KMS-11 (cell line): ENCODE data around the gene WASF3.

ENCODE experiments used
- H2AFZ ChIP-seq: fragments of 200-600 bp; sonication (generic); 2 replicates; pipeline ENCODE4 v1.6.1; 2016; ENCODE audit warnings: antibody characterized with exemption, mixed run types, low read depth
- H3K27ac ChIP-seq: fragments of 200-600 bp; sonication (generic); 2 replicates; pipeline ENCODE4 v1.6.1; 2016; ENCODE audit warnings: mild to moderate bottlenecking, mixed run types
- H3K27me3 ChIP-seq: fragments of 200-600 bp; sonication (generic); 2 replicates; pipeline ENCODE4 v1.6.1; 2017; ENCODE audit warnings: mild to moderate bottlenecking, low read depth, mixed run types, moderate library complexity; ENCODE audit not compliant: insufficient read depth
- H3K36me3 ChIP-seq: fragments of 200-600 bp; sonication (generic); 2 replicates; pipeline ENCODE4 v1.6.1; 2017; ENCODE audit warnings: mild to moderate bottlenecking, mixed run types; ENCODE audit not compliant: insufficient read depth
- H3K4me1 ChIP-seq: fragments of 200-600 bp; sonication (generic); 2 replicates; pipeline ENCODE4 v1.6.1; 2016; ENCODE audit warnings: mild to moderate bottlenecking, low read depth, mixed run types; ENCODE audit not compliant: poor library complexity, severe bottlenecking
- H3K4me2 ChIP-seq: fragments of 200-600 bp; sonication (generic); 2 replicates; pipeline ENCODE4 v1.7.0; 2016; ENCODE audit warnings: mild to moderate bottlenecking, mixed run types
- H3K4me3 ChIP-seq: fragments of 200-600 bp; sonication (generic); IDR thresholded peaks from 2 replicates; pipeline ENCODE4 v1.6.1; 2017; ENCODE audit warnings: low read depth, low read length, mixed read lengths; ENCODE audit not compliant: insufficient read depth
- H3K79me2 ChIP-seq: fragments of 200-600 bp; sonication (generic); 2 replicates; pipeline ENCODE4 v1.6.1; 2016; ENCODE audit warnings: low read depth, mixed run types; ENCODE audit not compliant: insufficient read depth
- H3K9ac ChIP-seq: fragments of 200-600 bp; sonication (generic); 2 replicates; pipeline ENCODE4 v1.6.1; 2016; ENCODE audit warnings: mild to moderate bottlenecking, mixed run types
- H4K20me1 ChIP-seq: fragments of 200-600 bp; sonication (generic); 2 replicates; pipeline ENCODE4 v1.6.1; 2016; ENCODE audit warnings: mild to moderate bottlenecking, mixed run types; ENCODE audit not compliant: insufficient read depth
- TF ChIP-seq, protein P1 (sequence below): fragments of 200-600 bp; sonication (generic); conservative IDR thresholded peaks from 2 replicates; pipeline ENCODE4 v1.6.1; 2017; ENCODE audit warnings: low read depth, mild to moderate bottlenecking, antibody characterized with exemption, low read length, moderate library complexity, mixed read lengths

WASF3 gene

GRCh38 chr13:26529441-26529840, 28.0 kb upstream of the WASF3 start:
- Histone ChIP-seq H3K27me3 (no peaks in the 10 kb centered on the region), H3K27ac (no peak overlapping the region), H3K79me2 (no peaks in the 10 kb centered on the region), H3K9ac (no peak overlapping the region), H3K4me3 (no peak overlapping the region), H3K4me2 (no peak overlapping the region), H4K20me1 (no peaks in the 10 kb centered on the region), H3K4me1 (no peaks in the 10 kb centered on the region), H2AFZ (no peak overlapping the region), H3K36me3 (no peaks in the 10 kb centered on the region)
- TF ChIP-seq, protein P1, sequence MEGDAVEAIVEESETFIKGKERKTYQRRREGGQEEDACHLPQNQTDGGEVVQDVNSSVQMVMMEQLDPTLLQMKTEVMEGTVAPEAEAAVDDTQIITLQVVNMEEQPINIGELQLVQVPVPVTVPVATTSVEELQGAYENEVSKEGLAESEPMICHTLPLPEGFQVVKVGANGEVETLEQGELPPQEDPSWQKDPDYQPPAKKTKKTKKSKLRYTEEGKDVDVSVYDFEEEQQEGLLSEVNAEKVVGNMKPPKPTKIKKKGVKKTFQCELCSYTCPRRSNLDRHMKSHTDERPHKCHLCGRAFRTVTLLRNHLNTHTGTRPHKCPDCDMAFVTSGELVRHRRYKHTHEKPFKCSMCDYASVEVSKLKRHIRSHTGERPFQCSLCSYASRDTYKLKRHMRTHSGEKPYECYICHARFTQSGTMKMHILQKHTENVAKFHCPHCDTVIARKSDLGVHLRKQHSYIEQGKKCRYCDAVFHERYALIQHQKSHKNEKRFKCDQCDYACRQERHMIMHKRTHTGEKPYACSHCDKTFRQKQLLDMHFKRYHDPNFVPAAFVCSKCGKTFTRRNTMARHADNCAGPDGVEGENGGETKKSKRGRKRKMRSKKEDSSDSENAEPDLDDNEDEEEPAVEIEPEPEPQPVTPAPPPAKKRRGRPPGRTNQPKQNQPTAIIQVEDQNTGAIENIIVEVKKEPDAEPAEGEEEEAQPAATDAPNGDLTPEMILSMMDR, result no peak

GRCh38 chr13:26531742-26532141, 25.7 kb upstream of the WASF3 start:
- Histone ChIP-seq H2AFZ (no peak overlapping the region), H3K27ac (no peak overlapping the region), H3K4me3 (no peak overlapping the region), H3K9ac (no peak overlapping the region), H3K4me1 (no peaks in the 10 kb centered on the region), H3K4me2 (no peak overlapping the region), H3K27me3 (no peaks in the 10 kb centered on the region), H3K79me2 (no peaks in the 10 kb centered on the region), H4K20me1 (no peaks in the 10 kb centered on the region), H3K36me3 (no peaks in the 10 kb centered on the region)
- TF ChIP-seq, protein P1, result no peak

GRCh38 chr13:26534036-26534726, 23.3 kb upstream of the WASF3 start:
- no peaks in the 10 kb centered on the region for H4K20me1 ChIP-seq
- H3K4me3 ChIP-seq, result no peak overlapping the region
- H3K27ac ChIP-seq, result no peak overlapping the region
- no peak overlapping the region for H3K4me2 ChIP-seq
- H3K27me3 ChIP-seq, result no peaks in the 10 kb centered on the region
- no peak overlapping the region for H2AFZ ChIP-seq
- no peaks in the 10 kb centered on the region for H3K4me1 ChIP-seq
- no peaks in the 10 kb centered on the region for H3K79me2 ChIP-seq
- TF ChIP-seq, protein P1, result no peak
- H3K36me3 ChIP-seq, result no peaks in the 10 kb centered on the region
- H3K9ac ChIP-seq, result no peak overlapping the region

GRCh38 chr13:26538363-26539317, 18.8 kb upstream of the WASF3 start:
- TF ChIP-seq, protein P1, result no peak
- H2AFZ ChIP-seq, result no peak overlapping the region
- H3K79me2 ChIP-seq, result no peaks in the 10 kb centered on the region
- H3K4me1 ChIP-seq, result no peaks in the 10 kb centered on the region
- no peaks in the 10 kb centered on the region for H3K36me3 ChIP-seq
- no peaks in the 10 kb centered on the region for H3K27me3 ChIP-seq
- no peak overlapping the region for H3K4me2 ChIP-seq
- H3K4me3 ChIP-seq, result no peak overlapping the region
- no peaks in the 10 kb centered on the region for H4K20me1 ChIP-seq
- no peak overlapping the region for H3K9ac ChIP-seq
- H3K27ac ChIP-seq, result no peak overlapping the region
